ENCODE measurements around the gene GID8. TPM values are rescaled to one million over a fixed set of nuclear protein-coding genes. Genes with fewer than 3 reads are reported as not detected.
A peak's percentile ranks its signal among the peaks of the same experiment; 100 is the strongest.

Gene GID8
- total and polyA plus RNA-seq, 2 of the 13 experiments (the other 11 are each of a cell fraction or from before 2014, with no cell fraction given), result 39.6 to 59.8 TPM

DNA sequence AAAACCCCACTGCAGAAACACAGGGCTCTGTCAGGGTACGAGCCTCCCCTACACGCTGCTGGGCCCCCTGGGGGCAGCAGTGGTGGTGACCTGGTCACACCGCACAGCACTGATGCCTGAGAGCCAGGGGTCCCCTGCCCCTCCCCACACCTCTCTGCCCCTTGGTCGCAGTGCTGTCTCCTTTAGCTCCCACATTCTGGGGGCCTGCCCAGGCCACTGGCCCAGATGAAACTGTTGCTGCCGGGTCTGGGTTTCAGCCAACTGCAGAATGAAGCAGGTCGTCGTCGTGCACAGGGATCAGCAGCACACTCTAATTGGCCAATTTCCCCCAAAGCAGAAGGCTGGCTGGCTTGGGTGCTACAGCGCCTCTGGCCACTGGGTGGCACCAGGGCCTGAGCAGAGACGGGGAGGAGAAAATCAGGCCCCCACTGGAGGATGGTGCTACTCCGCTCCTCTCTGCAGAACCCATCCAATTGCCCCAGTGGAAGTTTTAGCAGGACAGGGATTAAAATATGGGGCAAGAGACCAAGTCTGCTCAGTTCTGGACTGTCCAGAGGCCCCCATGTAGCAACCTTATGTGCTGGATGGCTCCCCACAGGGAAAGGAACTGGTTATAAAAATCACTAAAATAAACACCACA, 37.8 kb upstream of the GID8 start (continued):
- TF ChIP-seq, protein P1, sequence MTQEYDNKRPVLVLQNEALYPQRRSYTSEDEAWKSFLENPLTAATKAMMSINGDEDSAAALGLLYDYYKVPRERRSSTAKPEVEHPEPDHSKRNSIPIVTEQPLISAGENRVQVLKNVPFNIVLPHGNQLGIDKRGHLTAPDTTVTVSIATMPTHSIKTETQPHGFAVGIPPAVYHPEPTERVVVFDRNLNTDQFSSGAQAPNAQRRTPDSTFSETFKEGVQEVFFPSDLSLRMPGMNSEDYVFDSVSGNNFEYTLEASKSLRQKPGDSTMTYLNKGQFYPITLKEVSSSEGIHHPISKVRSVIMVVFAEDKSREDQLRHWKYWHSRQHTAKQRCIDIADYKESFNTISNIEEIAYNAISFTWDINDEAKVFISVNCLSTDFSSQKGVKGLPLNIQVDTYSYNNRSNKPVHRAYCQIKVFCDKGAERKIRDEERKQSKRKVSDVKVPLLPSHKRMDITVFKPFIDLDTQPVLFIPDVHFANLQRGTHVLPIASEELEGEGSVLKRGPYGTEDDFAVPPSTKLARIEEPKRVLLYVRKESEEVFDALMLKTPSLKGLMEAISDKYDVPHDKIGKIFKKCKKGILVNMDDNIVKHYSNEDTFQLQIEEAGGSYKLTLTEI (CRISPR knock-in tag; conservative IDR thresholded peaks at IDR 0.05), result no peak
- TF ChIP-seq ZKSCAN5 (CRISPR knock-in tag; IDR thresholded peaks at IDR 0.05), result no peak; the same call in 1 of the 2 replicates
- TF ChIP-seq CCDC6 (CRISPR knock-in tag; IDR thresholded peaks at IDR 0.05), result peak; percentile 21; the same call in 1 of the 2 replicates
- peak; percentile 95 for TF ChIP-seq ZNF891 (CRISPR knock-in tag; IDR thresholded peaks at IDR 0.05)
- TF ChIP-seq HNRNPUL1 (IDR thresholded peaks at IDR 0.05; ENCODE audit: low read depth, low read length), result no peak
- TF ChIP-seq ZBTB3 (CRISPR knock-in tag; IDR thresholded peaks at IDR 0.05; ENCODE audit: borderline replicate concordance, low read depth), result 0 out of 2 replicates have a peak, but pooled peaks have one; percentile 64
- peak; percentile 99 for TF ChIP-seq ZNF598 (CRISPR knock-in tag; IDR thresholded peaks at IDR 0.05; ENCODE audit: borderline replicate concordance)
- TF ChIP-seq, protein P2, sequence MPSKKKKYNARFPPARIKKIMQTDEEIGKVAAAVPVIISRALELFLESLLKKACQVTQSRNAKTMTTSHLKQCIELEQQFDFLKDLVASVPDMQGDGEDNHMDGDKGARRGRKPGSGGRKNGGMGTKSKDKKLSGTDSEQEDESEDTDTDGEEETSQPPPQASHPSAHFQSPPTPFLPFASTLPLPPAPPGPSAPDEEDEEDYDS (CRISPR knock-in tag; IDR thresholded peaks at IDR 0.05), result 0 out of 2 replicates have a peak, but pooled peaks have one; percentile 9
- TF ChIP-seq, protein P3, sequence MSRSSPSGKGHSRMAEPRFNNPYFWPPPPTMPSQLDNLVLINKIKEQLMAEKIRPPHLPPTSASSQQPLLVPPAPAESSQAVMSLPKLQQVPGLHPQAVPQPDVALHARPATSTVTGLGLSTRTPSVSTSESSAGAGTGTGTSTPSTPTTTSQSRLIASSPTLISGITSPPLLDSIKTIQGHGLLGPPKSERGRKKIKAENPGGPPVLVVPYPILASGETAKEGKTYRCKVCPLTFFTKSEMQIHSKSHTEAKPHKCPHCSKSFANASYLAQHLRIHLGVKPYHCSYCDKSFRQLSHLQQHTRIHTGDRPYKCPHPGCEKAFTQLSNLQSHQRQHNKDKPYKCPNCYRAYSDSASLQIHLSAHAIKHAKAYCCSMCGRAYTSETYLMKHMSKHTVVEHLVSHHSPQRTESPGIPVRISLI (CRISPR knock-in tag; IDR thresholded peaks at IDR 0.05; ENCODE audit: borderline replicate concordance), result peak; percentile 12; the same call in 1 of the 2 replicates
- TF ChIP-seq, protein P4, sequence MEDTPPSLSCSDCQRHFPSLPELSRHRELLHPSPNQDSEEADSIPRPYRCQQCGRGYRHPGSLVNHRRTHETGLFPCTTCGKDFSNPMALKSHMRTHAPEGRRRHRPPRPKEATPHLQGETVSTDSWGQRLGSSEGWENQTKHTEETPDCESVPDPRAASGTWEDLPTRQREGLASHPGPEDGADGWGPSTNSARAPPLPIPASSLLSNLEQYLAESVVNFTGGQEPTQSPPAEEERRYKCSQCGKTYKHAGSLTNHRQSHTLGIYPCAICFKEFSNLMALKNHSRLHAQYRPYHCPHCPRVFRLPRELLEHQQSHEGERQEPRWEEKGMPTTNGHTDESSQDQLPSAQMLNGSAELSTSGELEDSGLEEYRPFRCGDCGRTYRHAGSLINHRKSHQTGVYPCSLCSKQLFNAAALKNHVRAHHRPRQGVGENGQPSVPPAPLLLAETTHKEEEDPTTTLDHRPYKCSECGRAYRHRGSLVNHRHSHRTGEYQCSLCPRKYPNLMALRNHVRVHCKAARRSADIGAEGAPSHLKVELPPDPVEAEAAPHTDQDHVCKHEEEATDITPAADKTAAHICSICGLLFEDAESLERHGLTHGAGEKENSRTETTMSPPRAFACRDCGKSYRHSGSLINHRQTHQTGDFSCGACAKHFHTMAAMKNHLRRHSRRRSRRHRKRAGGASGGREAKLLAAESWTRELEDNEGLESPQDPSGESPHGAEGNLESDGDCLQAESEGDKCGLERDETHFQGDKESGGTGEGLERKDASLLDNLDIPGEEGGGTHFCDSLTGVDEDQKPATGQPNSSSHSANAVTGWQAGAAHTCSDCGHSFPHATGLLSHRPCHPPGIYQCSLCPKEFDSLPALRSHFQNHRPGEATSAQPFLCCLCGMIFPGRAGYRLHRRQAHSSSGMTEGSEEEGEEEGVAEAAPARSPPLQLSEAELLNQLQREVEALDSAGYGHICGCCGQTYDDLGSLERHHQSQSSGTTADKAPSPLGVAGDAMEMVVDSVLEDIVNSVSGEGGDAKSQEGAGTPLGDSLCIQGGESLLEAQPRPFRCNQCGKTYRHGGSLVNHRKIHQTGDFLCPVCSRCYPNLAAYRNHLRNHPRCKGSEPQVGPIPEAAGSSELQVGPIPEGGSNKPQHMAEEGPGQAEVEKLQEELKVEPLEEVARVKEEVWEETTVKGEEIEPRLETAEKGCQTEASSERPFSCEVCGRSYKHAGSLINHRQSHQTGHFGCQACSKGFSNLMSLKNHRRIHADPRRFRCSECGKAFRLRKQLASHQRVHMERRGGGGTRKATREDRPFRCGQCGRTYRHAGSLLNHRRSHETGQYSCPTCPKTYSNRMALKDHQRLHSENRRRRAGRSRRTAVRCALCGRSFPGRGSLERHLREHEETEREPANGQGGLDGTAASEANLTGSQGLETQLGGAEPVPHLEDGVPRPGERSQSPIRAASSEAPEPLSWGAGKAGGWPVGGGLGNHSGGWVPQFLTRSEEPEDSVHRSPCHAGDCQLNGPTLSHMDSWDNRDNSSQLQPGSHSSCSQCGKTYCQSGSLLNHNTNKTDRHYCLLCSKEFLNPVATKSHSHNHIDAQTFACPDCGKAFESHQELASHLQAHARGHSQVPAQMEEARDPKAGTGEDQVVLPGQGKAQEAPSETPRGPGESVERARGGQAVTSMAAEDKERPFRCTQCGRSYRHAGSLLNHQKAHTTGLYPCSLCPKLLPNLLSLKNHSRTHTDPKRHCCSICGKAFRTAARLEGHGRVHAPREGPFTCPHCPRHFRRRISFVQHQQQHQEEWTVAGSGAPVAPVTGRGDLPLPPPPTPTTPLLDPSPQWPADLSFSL (CRISPR knock-in tag; IDR thresholded peaks at IDR 0.05), result no peak
- peak; percentile 89 for TF ChIP-seq ZNF225 (CRISPR knock-in tag; IDR thresholded peaks at IDR 0.05)
- TF ChIP-seq RBAK (CRISPR knock-in tag; IDR thresholded peaks at IDR 0.05), result no peak
- TF ChIP-seq SCMH1 (CRISPR knock-in tag; IDR thresholded peaks at IDR 0.05; ENCODE audit: borderline replicate concordance), result no peak
- peak; percentile 69; the same call in 1 of the 2 replicates for TF ChIP-seq ZNF12 (CRISPR knock-in tag; IDR thresholded peaks at IDR 0.05)
- TF ChIP-seq SRSF9 (IDR thresholded peaks at IDR 0.05; ENCODE audit: borderline replicate concordance, insufficient read depth, low read depth, low read length, poor library complexity, severe bottlenecking), result no peak
- no peak for TF ChIP-seq EHMT2 (IDR thresholded peaks at IDR 0.05; ENCODE audit: borderline replicate concordance, low read depth, low read length)
- peak; percentile 84; the same call in 1 of the 2 replicates for TF ChIP-seq TP53 (CRISPR knock-in tag; conservative IDR thresholded peaks at IDR 0.05)
- peak; percentile 72 for TF ChIP-seq ZMYM4 (CRISPR knock-in tag; IDR thresholded peaks at IDR 0.05)
- TF ChIP-seq, protein P5, sequence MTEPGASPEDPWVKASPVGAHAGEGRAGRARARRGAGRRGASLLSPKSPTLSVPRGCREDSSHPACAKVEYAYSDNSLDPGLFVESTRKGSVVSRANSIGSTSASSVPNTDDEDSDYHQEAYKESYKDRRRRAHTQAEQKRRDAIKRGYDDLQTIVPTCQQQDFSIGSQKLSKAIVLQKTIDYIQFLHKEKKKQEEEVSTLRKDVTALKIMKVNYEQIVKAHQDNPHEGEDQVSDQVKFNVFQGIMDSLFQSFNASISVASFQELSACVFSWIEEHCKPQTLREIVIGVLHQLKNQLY (CRISPR knock-in tag; IDR thresholded peaks at IDR 0.05), result no peak
